HFFc6 (cell line): Measurements from ENCODE around the gene CRISP1. TPM values are rescaled to one million over a fixed set of nuclear protein-coding genes. Genes with fewer than 3 reads are reported as not detected.

Experiments
- DNase-seq: peaks from one replicate; pipeline ENCODE4 v3.0.0-alpha.2; 2018
- H3K27ac Mint-ChIP-seq: 2 replicates; pipeline ENCODE4 v1.8.0; 2020; ENCODE audit warnings: mild to moderate bottlenecking, mixed read lengths
- H3K27me3 Mint-ChIP-seq: 2 replicates; pipeline ENCODE4 v1.8.0; 2021; ENCODE audit warnings: mild to moderate bottlenecking, moderate library complexity, mixed read lengths; ENCODE audit not compliant: insufficient read depth
- H3K36me3 Mint-ChIP-seq: 2 replicates; pipeline ENCODE4 v1.8.0; 2021; ENCODE audit warnings: low read depth, mixed read lengths
- H3K4me1 Mint-ChIP-seq: 2 replicates; pipeline ENCODE4 v1.8.0; 2020; ENCODE audit warnings: low read depth, mixed read lengths
- H3K4me3 Mint-ChIP-seq: 2 replicates; pipeline ENCODE4 v1.8.0; 2020; ENCODE audit warnings: mild to moderate bottlenecking, moderate library complexity, mixed read lengths
- H3K9me3 Mint-ChIP-seq: 2 replicates; pipeline ENCODE4 v1.8.0; 2020; ENCODE audit warnings: mild to moderate bottlenecking, mixed read lengths
- long read RNA-seq: library from polyadenylated mRNA; unstranded; transcript quantifications from one replicate; pipeline ENCODE4 v2.0.0, GENCODE V29; 2019
- total RNA-seq, 6 experiments: library from RNA; stranded (reverse); fragmentation: NEBNext Ultra II Directional; extraction: Animal tissue kit (Norgen Biotek cat#: 25700); gene quantifications; 2 replicates in 1 of 6; 3 replicates in 5 of 6; pipeline ENCODE4 v1.2.3, GENCODE V29; 2021
- TF ChIP-seq, protein P1 (sequence below): fragments of 200-600 bp; sonication (generic); IDR thresholded peaks from 2 replicates; pipeline ENCODE4 v1.5.0; 2021; ENCODE audit warnings: antibody characterized with exemption, mild to moderate bottlenecking

Gene CRISP1, protein sequence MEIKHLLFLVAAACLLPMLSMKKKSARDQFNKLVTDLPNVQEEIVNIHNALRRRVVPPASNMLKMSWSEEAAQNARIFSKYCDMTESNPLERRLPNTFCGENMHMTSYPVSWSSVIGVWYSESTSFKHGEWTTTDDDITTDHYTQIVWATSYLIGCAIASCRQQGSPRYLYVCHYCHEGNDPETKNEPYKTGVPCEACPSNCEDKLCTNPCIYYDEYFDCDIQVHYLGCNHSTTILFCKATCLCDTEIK
- not detected for total RNA-seq
- long read RNA-seq, result 0 reads

GRCh38 chr6:49866485-49866943 lies at the start of gene CRISP1:
Gene CRISP1, minus strand, starts transcription at chr6:49866535. Its CDS starts 9,135 bp downstream, at chr6:49857400.
- TF ChIP-seq, protein P1, sequence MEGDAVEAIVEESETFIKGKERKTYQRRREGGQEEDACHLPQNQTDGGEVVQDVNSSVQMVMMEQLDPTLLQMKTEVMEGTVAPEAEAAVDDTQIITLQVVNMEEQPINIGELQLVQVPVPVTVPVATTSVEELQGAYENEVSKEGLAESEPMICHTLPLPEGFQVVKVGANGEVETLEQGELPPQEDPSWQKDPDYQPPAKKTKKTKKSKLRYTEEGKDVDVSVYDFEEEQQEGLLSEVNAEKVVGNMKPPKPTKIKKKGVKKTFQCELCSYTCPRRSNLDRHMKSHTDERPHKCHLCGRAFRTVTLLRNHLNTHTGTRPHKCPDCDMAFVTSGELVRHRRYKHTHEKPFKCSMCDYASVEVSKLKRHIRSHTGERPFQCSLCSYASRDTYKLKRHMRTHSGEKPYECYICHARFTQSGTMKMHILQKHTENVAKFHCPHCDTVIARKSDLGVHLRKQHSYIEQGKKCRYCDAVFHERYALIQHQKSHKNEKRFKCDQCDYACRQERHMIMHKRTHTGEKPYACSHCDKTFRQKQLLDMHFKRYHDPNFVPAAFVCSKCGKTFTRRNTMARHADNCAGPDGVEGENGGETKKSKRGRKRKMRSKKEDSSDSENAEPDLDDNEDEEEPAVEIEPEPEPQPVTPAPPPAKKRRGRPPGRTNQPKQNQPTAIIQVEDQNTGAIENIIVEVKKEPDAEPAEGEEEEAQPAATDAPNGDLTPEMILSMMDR, result no peak
- H3K4me3 Mint-ChIP-seq, result no peak within 1 kb of the TSS
- no peak within 1 kb of the TSS for H3K27ac Mint-ChIP-seq
- H3K36me3 Mint-ChIP-seq, result no peaks in the 10 kb centered on the region
- DNase-seq, result no peak
- no peaks in the 10 kb centered on the region for H3K27me3 Mint-ChIP-seq
- H3K9me3 Mint-ChIP-seq, result peaks cover 33% of the 10 kb centered on the region
- H3K4me1 Mint-ChIP-seq, result no peaks in the 10 kb centered on the region

DNA sequence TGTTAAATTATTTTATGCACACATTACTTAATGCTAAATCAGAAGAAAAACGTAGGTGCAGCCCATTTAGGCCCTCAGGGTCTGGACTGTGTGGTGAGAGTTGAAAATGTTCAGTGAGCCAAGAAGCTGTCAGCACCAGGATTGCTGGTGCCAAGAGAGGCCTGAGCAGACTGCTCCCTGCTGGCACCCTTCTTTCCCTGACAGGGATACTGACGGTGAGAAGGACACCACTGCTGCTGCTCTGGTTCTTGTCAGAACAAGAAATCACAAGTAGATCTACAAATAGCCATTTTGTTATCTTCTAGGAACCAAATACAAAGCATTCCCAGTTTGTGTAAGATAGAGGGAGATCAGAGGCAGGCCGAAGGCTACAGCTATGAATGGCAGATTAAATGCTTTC lies 48.7 kb upstream of the CRISP1 start:
- Mint-ChIP-seq H3K4me3 (no peak overlapping the region), H3K36me3 (0 out of 2 replicates have a peak, but pooled peaks cover 4% of the 10 kb centered on the region), H3K4me1 (no peaks in the 10 kb centered on the region), H3K27me3 (peaks cover 2% of the 10 kb centered on the region; the same call in 1 of the 2 replicates), H3K27ac (no peak overlapping the region), H3K9me3 (peaks cover 28% of the 10 kb centered on the region)
- TF ChIP-seq, protein P1, result no peak
- no peak for DNase-seq

GRCh38 chr6:49913636-49914375 lies 47.5 kb upstream of the CRISP1 start:
- no peak for DNase-seq
- Mint-ChIP-seq H3K4me1 (no peaks in the 10 kb centered on the region), H3K36me3 (0 out of 2 replicates have a peak, but pooled peaks cover 4% of the 10 kb centered on the region), H3K27me3 (no peaks in the 10 kb centered on the region), H3K4me3 (no peak overlapping the region), H3K27ac (no peak overlapping the region), H3K9me3 (peaks cover 29% of the 10 kb centered on the region)
- TF ChIP-seq, protein P1, result no peak

DNA sequence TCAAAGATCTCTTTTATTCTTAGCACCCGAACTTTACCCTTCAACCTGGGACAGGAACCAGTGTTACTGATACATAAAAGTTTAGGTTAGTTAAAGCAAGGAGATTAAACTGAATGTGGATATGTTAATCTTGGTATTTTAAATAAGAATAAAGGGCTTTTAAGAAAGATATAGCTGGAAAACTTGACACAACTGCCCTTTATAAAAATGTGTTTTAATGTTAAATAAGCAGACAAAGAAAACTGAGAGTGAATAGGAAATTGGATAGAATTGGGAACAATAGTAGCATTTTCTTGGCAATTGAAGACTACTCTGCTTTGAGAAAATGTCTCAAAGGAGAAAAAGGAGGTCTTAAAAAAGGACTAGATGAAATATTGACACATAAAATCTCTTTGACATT lies 45.9 kb upstream of the CRISP1 start:
- no peak for DNase-seq
- no peak overlapping the region for H3K27ac Mint-ChIP-seq
- H3K36me3 Mint-ChIP-seq, result 0 out of 2 replicates have a peak, but pooled peaks cover 4% of the 10 kb centered on the region
- H3K4me3 Mint-ChIP-seq, result no peak overlapping the region
- no peaks in the 10 kb centered on the region for H3K4me1 Mint-ChIP-seq
- TF ChIP-seq, protein P1, result no peak
- H3K9me3 Mint-ChIP-seq, result peaks cover 17% of the 10 kb centered on the region
- no peaks in the 10 kb centered on the region for H3K27me3 Mint-ChIP-seq

DNA sequence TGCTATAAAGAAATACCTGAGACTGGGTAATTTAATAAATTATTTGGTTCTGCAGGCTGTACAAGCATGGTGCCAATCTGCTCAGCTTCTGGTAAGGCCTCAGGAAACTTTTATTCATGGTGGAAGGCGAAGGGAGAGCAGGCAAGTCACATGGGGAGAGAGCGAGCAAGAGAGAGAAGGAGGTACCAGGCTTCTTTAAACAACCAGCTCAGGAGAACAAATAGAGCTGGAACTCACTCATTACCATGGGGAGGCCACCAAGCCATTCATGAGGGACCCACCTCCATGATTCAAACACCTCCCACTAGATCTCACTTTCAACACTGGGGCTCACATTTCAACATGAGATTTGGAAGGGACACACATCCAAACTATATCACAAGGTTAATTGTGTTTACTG lies 44.9 kb upstream of the CRISP1 start:
- H3K27me3 Mint-ChIP-seq, result no peaks in the 10 kb centered on the region; the same call in 1 of the 2 replicates
- no peak overlapping the region for H3K4me3 Mint-ChIP-seq
- H3K4me1 Mint-ChIP-seq, result no peaks in the 10 kb centered on the region
- H3K27ac Mint-ChIP-seq, result no peak overlapping the region
- TF ChIP-seq, protein P1, result no peak
- peaks cover 14% of the 10 kb centered on the region for H3K9me3 Mint-ChIP-seq
- DNase-seq, result no peak
- H3K36me3 Mint-ChIP-seq, result 0 out of 2 replicates have a peak, but pooled peaks cover 4% of the 10 kb centered on the region
